Activated naive CD4-positive, alpha-beta T cell treated with Interleukin-2 at 50 U/mL for 16 hours (primary cell): ENCODE measurements around the gene DENND10.
A peak's percentile ranks its signal among the peaks of the same experiment; 100 is the strongest.
"Not testable (repeated sequence)": the region's sequence is repeated elsewhere in the genome, so short reads cannot be mapped to it uniquely, and the experiment has no call there.

Source experiments
- DNase-seq: peaks from one replicate; pipeline ENCODE4 v3.0.0-alpha.2; 2020

Gene DENND10

DNA sequence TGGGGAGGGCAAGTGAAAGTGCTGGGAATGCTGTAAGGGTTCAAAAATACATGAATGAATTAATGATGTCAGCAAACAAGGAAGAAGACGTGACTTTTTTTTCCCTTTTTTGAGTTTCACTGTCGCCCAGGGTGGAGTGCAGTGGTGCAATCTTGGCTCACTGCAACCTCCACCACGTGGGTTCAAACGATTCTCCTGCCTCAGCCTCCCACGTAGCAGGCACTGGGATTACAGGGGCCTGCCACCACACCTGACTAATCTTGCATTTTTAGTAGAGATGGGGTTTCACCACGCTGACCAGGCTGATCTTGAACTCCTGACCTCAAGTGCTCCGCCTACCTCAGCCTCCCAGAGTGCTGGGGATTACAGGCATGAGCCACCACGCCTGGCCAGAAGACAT is 30.0 kb downstream of the DENND10 start:
- DNase-seq = peak; percentile 36

DNA sequence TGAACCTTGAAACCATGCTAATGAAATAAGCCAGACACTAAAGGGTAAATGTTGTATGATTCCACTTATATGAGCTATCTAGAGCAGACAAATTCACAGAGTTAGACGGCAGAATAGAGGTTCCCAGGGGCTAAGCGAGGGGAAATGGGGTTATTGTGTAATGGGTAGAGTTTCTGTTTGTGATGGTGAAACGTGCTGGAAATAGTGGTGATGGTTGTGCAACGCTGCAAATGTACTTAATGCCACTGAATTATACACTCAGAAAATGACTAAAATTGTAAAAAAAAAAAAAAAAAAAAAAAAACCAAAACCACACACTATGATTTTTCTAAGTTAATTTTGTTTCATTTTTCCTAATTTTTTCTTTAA is 31.6 kb downstream of the DENND10 start:
- DNase-seq = no peak

DNA sequence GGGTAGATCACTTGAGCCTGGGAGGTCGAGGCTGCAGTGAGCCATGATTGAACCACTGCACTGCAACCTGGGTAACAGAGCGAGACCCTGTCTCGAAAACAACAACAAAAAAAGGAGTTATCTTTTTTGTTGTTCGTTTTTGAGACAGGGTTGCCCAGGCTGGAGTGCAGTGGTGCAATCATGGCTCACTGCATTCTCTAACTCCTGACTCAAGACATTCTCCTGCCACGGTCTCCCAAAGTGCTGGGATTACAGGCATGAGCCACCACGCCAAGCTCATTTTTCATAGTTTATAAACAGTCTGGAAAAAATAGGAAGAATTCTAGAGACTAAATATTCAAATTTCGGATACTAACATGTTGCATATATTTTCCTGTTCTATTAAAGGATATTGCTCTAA is 32.2 kb downstream of the DENND10 start:
- DNase-seq = no peak

DNA sequence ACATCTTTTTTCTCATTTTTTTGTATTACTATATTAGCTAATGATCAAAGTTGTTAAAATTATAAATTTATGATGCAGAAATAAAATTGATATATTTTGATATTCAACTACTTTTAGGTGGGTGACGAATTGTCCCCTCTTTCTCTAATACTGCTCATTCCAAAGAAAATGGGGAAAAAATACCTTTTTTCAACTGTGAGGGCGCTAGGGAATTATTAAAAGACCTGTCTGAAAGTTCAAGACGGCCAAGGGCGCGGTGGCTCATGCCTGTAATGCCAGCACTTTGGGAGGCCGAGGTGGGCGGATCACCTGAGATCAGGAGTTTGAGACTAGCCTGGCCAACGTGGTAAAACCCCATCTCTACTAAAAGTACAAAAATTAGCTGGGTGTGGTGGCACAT is 34.0 kb downstream of the DENND10 start:
- not testable (repeated sequence) for DNase-seq

DNA sequence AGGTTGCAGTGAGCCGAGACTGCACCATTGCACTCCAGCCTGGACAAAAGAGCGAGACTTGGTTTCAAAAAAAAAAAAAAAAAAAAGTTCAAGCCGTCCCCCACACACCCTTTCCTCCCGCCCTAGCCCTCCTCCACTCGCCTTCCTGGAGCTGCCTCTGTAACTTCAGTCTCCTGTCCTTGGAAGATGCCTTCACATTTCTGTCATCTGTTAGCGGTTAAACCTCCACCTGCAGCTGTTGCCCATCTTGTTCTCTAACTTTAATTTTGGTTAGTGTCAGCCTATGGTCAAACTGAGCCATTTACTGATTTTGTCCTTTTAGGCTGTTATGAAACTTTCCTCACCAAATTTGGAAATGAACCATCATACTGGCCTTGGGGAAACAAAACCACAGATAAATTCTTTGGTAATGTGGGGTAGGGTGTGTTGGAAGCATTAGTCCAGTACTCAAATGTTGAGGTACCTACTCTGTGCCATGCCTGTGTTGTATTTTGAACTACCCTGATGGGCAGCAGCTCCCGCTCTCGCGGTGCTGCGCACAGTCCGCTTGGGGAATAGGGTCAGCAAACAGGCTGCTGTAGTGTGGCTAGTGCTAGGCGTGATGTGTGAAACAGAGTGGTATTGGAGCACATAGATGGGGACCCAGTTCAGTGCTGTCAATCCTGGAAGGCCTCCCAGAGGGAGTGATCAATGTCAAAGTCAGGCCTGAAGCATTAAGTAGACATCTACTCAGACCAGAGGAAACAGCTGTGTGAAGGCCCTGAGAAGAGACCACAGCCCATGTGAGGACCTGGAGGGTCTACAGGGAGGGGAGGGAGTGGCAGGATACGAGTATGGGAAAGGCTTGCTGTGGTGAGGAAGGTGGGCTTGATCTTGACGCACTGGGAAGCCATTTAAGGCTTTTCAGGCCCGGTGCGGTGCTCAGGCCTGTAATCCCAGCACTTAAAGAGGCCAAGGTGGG is 34.7 kb downstream of the DENND10 start:
- no peak for DNase-seq

DNA sequence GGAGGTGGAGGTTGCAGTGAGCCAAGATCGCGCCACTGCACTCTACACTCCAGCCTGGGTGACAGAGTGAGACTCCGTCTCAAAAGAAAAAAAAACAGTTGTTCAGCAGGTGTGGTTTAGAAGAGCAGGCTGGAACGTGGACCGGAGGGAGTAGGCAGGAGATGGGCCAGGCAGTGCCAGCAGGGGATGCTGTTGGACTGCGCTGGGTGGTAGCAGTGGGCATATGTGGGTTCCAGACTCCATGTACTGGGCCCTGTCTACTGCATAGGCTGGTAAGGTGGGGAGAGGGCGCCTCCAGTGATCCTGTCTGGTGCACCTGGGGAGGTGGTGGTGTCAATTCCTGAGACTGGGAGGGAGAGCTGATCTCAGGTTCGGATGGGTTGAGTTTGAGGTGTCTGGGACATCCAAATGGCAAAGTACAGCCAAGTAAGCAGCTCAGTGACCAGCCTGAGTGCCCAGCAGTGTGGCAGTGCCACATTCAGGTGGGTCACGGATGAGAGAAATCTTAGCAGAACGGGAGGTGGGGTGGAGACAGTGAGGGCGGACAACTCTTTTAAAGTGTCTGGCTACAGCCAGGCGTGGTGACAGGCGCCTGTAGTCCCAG is 35.7 kb downstream of the DENND10 start:
- peak; percentile 47 for DNase-seq

DNA sequence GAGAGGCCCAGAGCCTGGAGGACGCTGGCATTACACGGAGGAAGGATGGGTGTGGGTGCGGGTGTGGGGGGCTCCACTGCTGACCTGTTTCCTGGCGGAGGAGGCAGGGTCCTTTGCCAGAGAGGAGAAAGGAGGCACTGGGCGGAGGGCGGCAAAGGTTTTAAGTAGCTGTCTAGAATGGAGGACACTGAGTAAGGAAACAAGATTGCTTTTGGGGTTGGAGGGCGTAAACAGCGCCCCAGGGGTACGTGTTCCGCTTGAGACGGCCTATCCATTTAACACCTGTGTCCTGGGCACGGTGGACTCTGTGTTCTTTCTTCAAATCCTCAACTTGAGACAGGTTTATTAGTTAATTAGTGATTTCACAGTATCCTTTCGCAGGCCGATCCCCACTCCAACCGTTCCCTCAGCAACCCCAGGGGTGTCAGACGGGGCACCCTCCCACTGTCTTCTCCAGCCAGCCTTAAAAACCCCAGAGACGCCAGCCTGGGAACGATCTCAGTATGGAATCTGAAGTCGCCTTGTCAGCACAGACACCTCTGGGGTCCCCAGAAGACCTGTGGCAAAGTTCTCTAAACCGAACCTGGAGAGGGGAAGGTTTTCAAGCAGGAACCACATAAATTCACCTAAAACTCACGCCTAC is 36.8 kb downstream of the DENND10 start:
- no peak for DNase-seq

DNA sequence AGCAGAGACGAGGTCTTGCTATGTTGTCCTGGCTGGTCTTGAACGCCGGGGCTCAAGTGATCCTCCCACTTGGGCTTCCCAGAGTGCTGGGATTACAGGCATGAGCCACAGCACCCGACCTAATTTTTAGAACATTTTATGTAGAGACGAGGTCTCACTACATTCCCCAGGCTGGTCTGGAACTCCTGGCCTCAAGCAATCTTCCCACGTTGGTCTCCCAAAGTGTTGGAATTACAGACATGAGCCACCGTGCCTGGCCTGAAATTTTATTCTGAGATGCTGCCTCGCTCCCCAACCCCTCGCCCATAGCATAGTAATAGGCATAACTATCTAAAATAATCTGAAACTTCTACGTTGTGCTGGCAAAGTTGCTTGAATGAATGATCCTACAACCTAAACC is 39.7 kb downstream of the DENND10 start:
- DNase-seq = no peak

DNA sequence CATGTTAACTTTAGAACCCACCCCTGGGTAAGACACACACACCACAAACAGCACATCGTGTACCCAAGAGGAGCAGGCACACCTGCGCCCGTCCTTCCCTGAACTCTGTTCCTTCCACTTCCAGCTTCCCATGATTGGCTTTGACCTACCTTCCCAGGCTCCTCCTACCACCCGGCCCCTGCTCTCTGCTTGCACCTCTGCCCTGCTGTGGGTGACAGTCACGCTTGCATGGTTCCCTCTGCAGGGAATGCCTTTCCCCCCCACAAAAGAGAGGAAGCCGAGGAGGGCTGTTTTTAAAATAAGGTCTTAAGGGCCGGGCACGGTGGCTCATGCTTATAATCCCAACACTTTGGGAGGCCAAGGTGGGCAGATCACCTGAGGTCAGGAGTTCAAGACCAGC is 45.2 kb downstream of the DENND10 start:
- DNase-seq = no peak

DNA sequence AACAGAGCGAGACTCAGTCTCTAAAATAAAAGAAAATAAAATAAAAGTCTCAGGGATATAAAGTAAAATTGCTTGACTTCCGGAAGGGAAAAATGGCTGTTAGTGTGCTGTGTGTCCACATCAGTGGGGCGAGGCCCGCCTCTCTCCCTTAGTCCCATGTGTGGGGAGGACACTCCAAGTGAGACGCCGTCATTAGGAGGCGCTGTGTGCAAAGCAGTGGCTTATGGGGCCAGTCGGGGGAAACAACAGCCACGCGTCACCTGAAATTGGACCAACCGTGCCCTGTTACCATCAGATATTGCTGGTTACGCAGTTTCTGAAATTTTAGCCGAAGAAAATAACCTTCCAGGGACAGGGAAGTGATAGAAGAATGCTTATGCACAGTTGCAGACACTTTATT is 45.8 kb downstream of the DENND10 start:
- DNase-seq = no peak

DNA sequence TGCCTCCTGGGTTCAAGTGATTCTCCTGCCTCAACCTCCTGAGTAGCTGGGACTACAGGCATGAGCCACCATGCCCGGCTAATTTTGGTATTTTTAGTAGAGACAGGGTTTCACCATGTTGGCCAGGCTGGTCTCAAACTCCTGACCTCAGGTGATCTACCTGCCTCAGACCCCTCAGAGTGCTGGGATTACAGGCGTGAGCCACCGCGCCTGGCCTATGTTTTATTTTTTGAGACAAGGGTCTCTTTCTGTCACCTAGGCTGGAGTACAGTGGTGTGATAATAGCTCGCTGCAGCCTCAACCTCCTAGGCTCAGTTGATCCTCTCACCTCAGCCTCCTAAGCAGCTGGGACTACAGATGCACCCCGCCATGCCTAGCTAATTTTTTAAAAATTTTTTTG is 47.7 kb downstream of the DENND10 start:
- DNase-seq = not testable (repeated sequence)

DNA sequence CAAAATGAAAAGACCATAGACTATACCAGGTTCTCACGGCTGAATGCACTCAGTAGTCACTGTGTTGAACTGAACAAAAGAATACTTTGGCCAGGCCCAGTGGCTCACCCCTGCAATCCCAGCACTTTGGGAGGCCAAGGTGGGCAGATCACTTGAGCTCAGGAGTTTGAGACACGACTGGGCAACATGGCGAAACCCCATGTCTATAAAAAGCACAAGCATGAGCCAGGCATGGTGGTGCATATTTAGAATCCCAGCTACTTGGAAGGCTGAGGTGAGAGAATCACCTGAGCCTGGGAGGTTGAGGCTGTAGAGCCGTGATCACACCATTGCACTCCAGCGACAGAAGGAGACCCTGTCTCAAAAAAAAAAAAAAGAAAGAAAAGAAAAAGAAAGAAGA is 49.1 kb downstream of the DENND10 start:
- no peak for DNase-seq

DNA sequence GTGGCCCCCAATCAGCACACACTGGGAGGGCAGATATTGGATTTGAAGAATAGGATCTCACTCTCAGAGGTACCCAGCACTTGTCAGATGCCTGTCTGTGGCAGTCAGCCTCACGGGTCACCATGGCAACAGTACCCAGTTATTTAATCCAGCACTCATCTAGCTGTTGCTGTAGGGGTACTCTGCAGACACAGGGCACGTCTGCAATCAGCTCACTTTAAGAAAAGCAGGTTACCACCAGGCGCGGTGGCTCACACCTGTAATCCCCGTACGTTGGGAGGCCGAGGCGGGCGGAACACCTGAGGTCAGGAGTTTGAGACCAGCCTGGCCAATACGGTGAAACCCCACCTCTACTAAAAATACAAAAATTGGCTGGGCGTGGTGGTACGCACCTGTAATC is 49.7 kb downstream of the DENND10 start:
- no peak for DNase-seq

DNA sequence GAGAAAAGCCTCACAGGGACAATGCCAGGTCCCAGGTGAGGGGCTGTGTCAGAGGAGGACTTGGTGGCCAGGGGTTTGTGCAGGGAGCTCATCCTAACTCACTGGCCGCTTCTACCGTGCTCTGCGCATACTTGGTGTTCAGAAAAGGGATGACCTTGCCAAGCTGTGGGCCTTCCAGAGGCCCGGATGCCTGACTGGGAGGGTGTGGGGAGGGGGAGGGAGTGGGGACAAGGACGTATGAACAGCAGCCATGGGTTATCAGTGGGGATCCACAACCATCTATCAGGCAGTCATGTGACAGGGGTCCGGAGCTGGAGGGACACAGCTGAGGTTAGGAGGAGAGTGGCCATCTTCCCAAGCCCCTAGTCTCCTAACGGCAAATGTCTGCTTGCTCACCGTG is 55.4 kb downstream of the DENND10 start:
- DNase-seq = no peak

DNA sequence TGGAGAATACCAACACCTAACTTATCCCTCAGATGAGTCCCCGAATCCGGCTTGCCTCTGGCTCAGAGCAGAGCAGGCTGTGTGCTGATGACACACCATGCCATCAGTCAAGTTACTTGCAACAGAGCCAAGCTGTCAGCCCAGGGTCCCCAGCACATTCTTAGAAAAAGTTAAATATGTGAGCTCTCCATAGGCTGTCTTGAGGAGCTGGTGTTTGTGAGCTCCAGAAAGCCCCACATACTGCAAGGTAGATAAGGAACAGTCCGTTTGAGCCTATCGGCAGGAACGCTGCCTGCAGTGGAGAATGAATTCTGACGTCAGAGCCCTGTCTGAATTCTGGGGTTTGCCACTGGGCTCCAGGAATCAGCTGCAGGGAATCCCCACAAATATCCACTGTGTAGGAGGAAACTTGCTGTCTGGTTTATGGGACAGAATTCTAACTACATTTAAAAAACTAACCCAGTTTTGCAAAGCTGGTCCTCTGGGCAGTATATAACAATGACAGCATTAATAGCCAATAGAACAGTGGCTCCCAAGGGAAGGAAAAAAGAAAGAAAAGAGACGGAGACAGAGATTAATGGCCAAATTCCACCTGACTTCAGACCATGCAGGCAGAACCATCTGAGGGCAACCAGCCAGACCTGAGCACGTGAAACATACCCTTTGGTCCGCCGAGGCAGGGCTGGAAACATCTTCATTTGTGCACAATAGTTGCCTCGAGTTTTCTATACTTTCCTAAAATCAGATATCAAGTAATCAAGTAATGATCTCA is 58.0 kb downstream of the DENND10 start:
- no peak for DNase-seq

DNA sequence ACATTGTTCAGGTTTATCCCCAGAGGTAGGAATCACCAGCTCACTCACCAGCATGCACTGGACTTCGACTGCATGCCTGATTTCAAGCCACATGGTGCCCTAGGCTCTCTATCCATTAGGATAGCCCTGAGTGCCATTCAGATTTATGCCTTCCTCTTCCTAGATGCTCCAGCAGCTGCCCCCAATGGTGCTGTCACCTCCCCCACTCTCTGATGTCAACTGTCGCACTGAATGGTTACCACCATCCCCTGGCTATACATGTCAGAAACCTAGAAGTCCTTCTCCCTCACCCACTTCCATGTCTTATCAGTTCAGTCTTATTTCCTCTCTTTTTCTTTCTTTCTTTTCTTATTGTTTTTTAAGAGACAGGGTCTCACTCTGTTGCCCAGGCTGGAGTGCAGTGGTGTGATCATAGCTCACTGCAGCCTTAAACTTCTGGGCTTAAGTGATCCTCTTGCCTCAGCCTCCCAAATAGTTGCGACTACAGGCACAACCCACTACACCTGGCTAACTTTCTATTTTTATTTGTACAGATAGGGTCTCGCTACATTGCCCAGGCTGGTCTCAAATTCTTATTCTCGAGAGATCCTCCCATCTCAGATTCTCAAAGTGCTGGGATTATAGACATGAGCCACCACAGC is 58.7 kb downstream of the DENND10 start:
- no peak for DNase-seq

DNA sequence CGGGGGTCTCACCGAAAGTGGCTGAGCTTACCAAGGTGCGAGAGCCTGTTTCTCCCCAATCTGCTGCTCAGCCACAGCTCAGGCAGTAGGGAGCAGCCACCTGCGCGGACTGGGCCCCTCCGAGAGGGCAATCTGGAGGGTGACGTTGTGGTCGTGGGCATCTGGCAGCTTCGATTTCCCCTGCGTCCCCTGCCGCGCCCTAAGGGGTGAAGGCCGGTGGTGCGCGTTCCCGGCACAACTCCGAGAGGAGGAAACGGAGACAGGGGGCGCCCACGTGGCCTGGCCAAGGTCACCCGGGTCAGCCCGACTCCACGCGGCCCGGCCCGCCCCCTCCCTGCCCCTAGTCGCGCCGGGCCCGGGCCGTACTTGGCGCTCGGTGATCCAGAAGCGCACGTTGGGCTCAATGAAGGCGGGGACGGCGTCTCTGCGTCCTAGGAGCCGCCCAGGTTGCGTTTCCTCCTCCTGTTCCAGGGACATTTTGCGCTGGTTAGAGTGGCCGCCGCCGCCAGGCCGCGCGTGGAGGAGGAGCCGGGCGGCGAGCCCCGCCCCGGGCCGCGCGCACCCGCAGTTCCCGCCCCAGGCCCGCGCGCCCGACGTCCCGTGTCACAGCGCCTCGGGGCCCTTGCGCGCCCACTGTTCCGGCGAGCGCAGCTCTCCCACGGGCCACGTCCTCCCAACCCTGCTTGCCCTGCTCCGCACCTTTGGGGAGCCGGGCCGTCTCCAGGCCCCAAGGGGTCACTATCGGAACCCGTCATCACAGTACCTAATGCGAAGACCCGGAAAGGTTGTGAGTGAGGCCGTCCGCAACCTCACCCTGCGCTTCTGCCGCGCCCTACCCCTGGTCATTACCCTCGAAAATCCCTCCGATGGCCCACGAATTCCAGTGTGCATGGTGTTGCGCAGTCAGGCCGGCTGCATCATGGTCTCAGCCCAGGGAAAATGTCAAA is 61.5 kb downstream of the DENND10 start, which contains the start of gene SFXN4:
Gene SFXN4, minus strand, starts transcription at position 544 of the 947 bp plus-strand sequence. Its CDS starts 67 bp downstream, at position 477.
- DNase-seq = peak; percentile 83

DNA sequence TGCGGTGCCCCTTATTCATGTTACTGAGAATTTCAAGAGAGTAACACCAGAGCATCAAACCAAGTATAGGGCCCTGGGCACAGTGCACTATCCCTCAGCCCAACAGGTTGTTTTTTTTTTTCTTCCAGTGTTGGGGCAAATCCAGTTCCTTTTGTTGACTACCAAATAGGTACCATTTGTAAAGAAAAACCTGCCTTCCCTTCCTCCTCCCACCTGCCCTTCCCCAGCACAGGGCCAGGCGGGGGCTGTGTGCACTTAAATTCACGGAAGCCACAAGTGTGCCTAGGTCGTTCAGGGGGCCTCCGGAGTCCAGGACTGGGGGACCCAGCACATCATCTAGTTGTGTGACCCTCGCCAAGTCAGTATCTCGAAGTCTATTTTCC is 62.2 kb downstream of the DENND10 start:
- no peak for DNase-seq

DNA sequence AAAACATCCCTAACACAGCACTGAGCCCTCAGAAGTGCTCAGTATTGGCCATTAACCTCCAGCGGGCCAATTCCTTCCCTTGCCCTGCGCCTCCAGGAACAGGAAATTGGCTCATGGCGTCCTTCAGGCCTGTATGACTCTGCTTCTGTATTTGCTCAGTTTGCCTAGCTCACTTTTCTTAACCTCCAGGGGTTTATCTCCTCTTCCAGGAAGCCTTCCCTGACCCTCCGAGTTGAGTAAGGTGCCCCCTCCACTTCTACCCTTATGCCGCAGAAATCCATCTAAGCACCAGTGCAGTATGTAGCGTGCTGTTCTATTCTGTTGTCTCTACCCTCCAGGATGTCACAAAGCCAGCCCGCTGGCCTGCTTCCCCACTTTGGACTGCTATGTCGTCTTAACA is 62.7 kb downstream of the DENND10 start:
- DNase-seq = no peak

DNA sequence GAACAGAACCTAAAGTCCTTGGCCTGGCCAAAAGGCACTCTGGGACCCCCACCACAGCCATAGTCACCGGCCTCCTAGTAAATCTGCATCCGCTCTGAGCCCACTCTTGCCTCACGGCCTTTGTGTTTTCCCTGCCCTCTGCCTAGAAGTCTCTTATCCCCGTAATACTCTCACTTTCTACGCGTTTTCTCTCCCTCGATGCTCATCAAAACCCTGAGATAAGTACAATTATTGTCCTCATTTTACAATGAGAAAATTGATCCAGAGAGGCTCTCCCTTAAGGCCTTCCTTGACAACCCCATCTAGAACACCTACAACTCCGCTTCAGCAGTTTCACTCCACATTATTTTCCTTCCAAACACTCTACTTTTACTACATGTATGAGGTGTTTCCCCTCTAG is 63.1 kb downstream of the DENND10 start:
- no peak for DNase-seq

DNA sequence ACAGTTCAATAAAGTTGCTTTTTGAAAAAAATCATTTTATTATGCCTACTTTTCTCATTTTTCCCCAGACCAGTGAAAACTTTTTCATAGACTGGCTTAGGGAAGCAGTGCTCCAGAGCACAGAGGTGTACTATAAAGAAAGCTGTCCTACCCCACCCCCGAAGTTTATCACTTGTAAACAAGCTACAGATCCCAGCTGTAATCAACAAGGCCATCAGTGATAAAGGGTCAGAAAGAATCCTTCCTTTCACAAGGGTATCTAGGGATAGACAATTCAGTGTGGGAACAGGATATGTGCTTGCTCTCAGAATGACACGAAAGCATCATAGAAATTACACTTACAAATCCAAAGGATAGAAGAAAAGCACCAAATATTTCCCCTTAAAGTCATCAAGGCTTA is 70.2 kb downstream of the DENND10 start:
- no peak for DNase-seq
